Measurements from ENCODE around the gene ENO1. TPM values are rescaled to one million over a fixed set of nuclear protein-coding genes. Genes with fewer than 3 reads are reported as not detected.

Gene ENO1
- total and polyA plus RNA-seq, 10 donors, result 249 to 751 (median 390) TPM

- no peaks in the 10 kb centered on the region for H3K9me3 ChIP-seq
- TF ChIP-seq CTCF (IDR thresholded peaks at IDR 0.05 in 8 of 11, conservative IDR thresholded peaks at IDR 0.05 in 3 of 11) (no peak), POLR2AphosphoS5 (IDR thresholded peaks at IDR 0.05) (no peak), POLR2A (IDR thresholded peaks at IDR 0.05) (no peak)
- intact Hi-C loops (cut with DNase I; ENCODE audit: low total_unique reads), result no loop called here
- peaks cover 50 to 88% (median 79%) of the 10 kb centered on the region in 6 donors for H3K4me1 ChIP-seq
- H3K27me3 ChIP-seq (replicated peaks in 1 of 7), result no peaks in the 10 kb centered on the region
- peak overlapping the region; percentile 27 to 100 (median 99) for H3K27ac ChIP-seq
- DNase-seq, result no peak
- 27 to 48% (median 38%) methylated on average over 7 of the region's 7 CpGs for WGBS, 5 donors
- H3K36me3 ChIP-seq, result peaks cover 0 to 57% (median 49%) of the 10 kb centered on the region in 6 donors
- peak overlapping the region in 4 of 8 donors; percentile 4 to 98 (median 88) for H3K4me3 ChIP-seq
These were observed 3.1 kb downstream of the ENO1 start for GRCh38 chr1:8875216-8875861.

GRCh38 chr1:8874230-8875201 is 4.0 kb downstream of the ENO1 start:
- Histone ChIP-seq H3K36me3 (peaks cover 0 to 66% (median 57%) of the 10 kb centered on the region in 6 donors), H3K9me3 (no peaks in the 10 kb centered on the region), H3K27me3 (replicated peaks in 1 of 7) (no peaks in the 10 kb centered on the region), H3K27ac (peak overlapping the region; percentile 53 to 100 (median 99)), H3K4me3 (peak overlapping the region in 1 of 8 donors; percentile 41), H3K4me1 (peaks cover 43 to 84% (median 72%) of the 10 kb centered on the region in 6 donors)
- intact Hi-C loops (cut with DNase I; ENCODE audit: low total_unique reads), result no loop called here
- TF ChIP-seq POLR2AphosphoS5 (IDR thresholded peaks at IDR 0.05), result no peak
- TF ChIP-seq POLR2A (IDR thresholded peaks at IDR 0.05), result no peak
- TF ChIP-seq CTCF (IDR thresholded peaks at IDR 0.05 in 8 of 11, conservative IDR thresholded peaks at IDR 0.05 in 3 of 11), result no peak
- WGBS, 5 donors, result 72 to 84% (median 74%) methylated on average over 15 of the region's 15 CpGs
- no peak for DNase-seq

GRCh38 chr1:8873506-8874229 is 4.8 kb downstream of the ENO1 start:
- H3K27me3 ChIP-seq (replicated peaks in 1 of 7), result no peaks in the 10 kb centered on the region
- H3K4me3 ChIP-seq, result peak overlapping the region in 1 of 8 donors; percentile 41
- no peaks in the 10 kb centered on the region for H3K9me3 ChIP-seq
- TF ChIP-seq CTCF (IDR thresholded peaks at IDR 0.05 in 8 of 11, conservative IDR thresholded peaks at IDR 0.05 in 3 of 11) (no peak), POLR2AphosphoS5 (IDR thresholded peaks at IDR 0.05) (peak; percentile 12 to 77 (median 51))
- H3K4me1 ChIP-seq, result peaks cover 40 to 86% (median 66%) of the 10 kb centered on the region in 6 donors
- H3K36me3 ChIP-seq, result peaks cover 0 to 74% (median 66%) of the 10 kb centered on the region in 6 donors
- peak overlapping the region; percentile 53 to 100 (median 99) for H3K27ac ChIP-seq
- WGBS, 5 donors, result 9 to 34% (median 19%) methylated on average over 5 of the region's 5 CpGs
- DNase-seq, result peak; percentile 91
- intact Hi-C loops (cut with DNase I; ENCODE audit: low total_unique reads), result no loop called here
